H1 (cell line): Measurements from ENCODE around the gene VASN. TPM values are rescaled to one million over a fixed set of nuclear protein-coding genes. Genes with fewer than 3 reads are reported as not detected.

ENCODE experiments used
- BACH1 ChIP-seq: IDR thresholded peaks from 2 replicates; pipeline ENCODE4 v1.6.1; 2012; ENCODE audit warnings: low read length, improper control_type of control experiment
- BCL11A ChIP-seq, 2 experiments: IDR thresholded peaks; one replicate each; pipeline ENCODE4 v1.6.1; 2011; ENCODE audit warnings: low read depth in 2 of 2, low read length in 2 of 2, mild to moderate bottlenecking in 2 of 2
- CBX8 ChIP-seq: fragments of 300-800, 300-1000 bp; sonication (generic); IDR thresholded peaks from 2 replicates; pipeline ENCODE4 v1.7.1; 2016; ENCODE audit warnings: low read depth, low read length, borderline replicate concordance
- KDM1A ChIP-seq: fragments of 200-600, 300-600 bp; sonication (generic); IDR thresholded peaks from 2 replicates; pipeline ENCODE4 v1.7.1; 2016; ENCODE audit warnings: mild to moderate bottlenecking, low read length, borderline replicate concordance
- SIX5 ChIP-seq: IDR thresholded peaks from 2 replicates; pipeline ENCODE4 v1.6.1; 2011; ENCODE audit warnings: mild to moderate bottlenecking, low read depth, low read length
- polyA plus RNA-seq, 7 experiments: library from polyadenylated mRNA; depleted of rRNA in 3 of 7; stranded (reverse) in 5 of 7; unstranded in 2 of 7; fragments of >200 nt in 5 of 7; fragments of 200-250 nt in 2 of 7; gene quantifications; 1 replicate in 5 of 7; 2 replicates in 1 of 7; 4 replicates in 1 of 7; pipeline versions ENCODE4 v1.2.1 to v1.2.3, GENCODE V29; 2011 to 2013; ENCODE audit warnings: missing spikeins in 2 of 7, mixed read lengths in 2 of 7
- total RNA-seq: library from RNA; stranded (reverse); fragmentation: NEBNext Ultra II Directional; extraction: Animal tissue kit (Norgen Biotek cat#: 25700); gene quantifications from 2 replicates; pipeline ENCODE4 v1.2.1, GENCODE V29; 2021

The VASN gene
- total and polyA plus RNA-seq, 2 of the 8 experiments (the other 6 are each of a cell fraction or from before 2014, with no cell fraction given), result 9.6 to 11.3 TPM

DNA sequence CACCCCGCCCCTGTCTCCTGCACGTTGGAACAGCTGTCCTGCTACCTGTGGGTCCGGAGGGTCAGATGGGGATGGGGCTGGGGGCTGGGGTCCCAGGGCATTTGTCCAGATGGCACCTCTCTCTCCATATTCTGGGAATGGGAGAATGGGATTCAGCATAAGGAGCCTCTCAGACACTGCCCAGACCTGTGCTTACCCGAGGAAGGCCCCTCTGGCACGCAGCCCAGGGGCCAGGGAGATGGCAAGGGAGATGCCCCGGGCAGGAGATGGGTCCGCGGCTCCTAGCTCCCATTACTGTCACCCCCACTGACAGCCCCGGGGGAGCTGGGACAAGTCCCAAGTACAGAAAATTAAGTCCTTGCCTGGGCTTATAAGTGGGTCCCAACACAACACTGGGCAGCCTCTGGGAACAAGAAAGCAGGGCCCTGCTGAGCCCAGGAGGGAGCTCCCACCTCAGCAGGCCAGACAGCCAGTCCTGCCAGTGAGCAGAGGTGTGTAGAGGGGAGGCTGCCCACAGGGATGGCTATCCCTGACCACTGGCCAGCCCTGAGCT is 1.8 kb downstream of the VASN start (continued):
- TF ChIP-seq BACH1 (no peak), BCL11A (IDR thresholded peaks at IDR 0.05; ENCODE audit: low read depth in 2 of 2, low read length in 2 of 2) (no peak), CBX8 (no peak), KDM1A (no peak), SIX5 (no peak)
